Vagina (tissue), 2 donors: Measurements from ENCODE around the gene CYSLTR2. TPM values are rescaled to one million over a fixed set of nuclear protein-coding genes. Genes with fewer than 3 reads are reported as not detected.

Source experiments
- DNase-seq, 2 donors: peaks; one replicate each; pipeline ENCODE4 v3.0.0-alpha.2; 2017; ENCODE audit errors: extremely low spot score in 2 of 2
- H3K27ac ChIP-seq: fragments of 200-600 bp; sonication (generic); one replicate; pipeline ENCODE4 v1.5.1; 2019
- H3K27me3 ChIP-seq: fragments of 200-600 bp; sonication (generic); one replicate; pipeline ENCODE4 v1.5.1; 2019
- H3K36me3 ChIP-seq, 2 donors: fragments of 200-600 bp; sonication (generic); one replicate each; pipeline ENCODE4 v1.5.1; 2017 to 2019
- H3K4me1 ChIP-seq: fragments of 200-600 bp; sonication (generic); one replicate; pipeline ENCODE4 v1.5.1; 2019
- H3K4me3 ChIP-seq, 2 donors: fragments of 200-600 bp; sonication (generic); 1 replicate in 1 of 2; 2 replicates in 1 of 2; pipeline ENCODE4 v1.5.1; 2016 to 2019
- H3K9me3 ChIP-seq: fragments of 200-600 bp; sonication (generic); one replicate; pipeline ENCODE4 v1.5.1; 2019
- POLR2A ChIP-seq, 2 donors: fragments of 450-650 bp; IDR thresholded peaks; one replicate each; pipeline ENCODE4 v1.6.1; 2017; ENCODE audit warnings: antibody characterized with exemption in 2 of 2, mild to moderate bottlenecking in 2 of 2, moderate library complexity in 2 of 2
- POLR2AphosphoS5 ChIP-seq, 2 donors: sonication (generic); formaldehyde crosslinking; IDR thresholded peaks; one replicate each; pipeline ENCODE4 v1.9.0; 2017; ENCODE audit warnings: antibody characterized with exemption in 2 of 2, mild to moderate bottlenecking in 2 of 2, low read depth in 1 of 2; ENCODE audit not compliant: insufficient read depth in 1 of 2
- intact Hi-C: fragments of 100-400 bp; cut with DNase I; formaldehyde crosslinking; loops from one replicate; pipeline ENCODE4 v1.15.1; 2023
- total RNA-seq: library from RNA; depleted of rRNA; stranded (reverse); fragments of >200 nt; gene quantifications from one replicate; pipeline ENCODE4 v1.2.3, GENCODE V29; 2016
- TF ChIP-seq, protein P1 (sequence below), 3 experiments: fragments of 450-650 bp in 2 of 3; fragments of 200-600 bp in 1 of 3; sonication (generic) in 1 of 3; IDR thresholded peaks; one replicate each; pipeline ENCODE4 v1.5.1; 2017 to 2019; ENCODE audit warnings: antibody characterized with exemption in 3 of 3, mild to moderate bottlenecking in 2 of 3, moderate library complexity in 2 of 3

Gene CYSLTR2
- total RNA-seq, 1 donor from 2014 or later = 0.49 TPM

GRCh38 chr13:48727241-48728011 lies 73.7 kb downstream of the CYSLTR2 start:
- Histone ChIP-seq H3K9me3 (no peaks in the 10 kb centered on the region), H3K36me3 (no peaks in the 10 kb centered on the region), H3K4me1 (peaks cover 27% of the 10 kb centered on the region), H3K27me3 (no peaks in the 10 kb centered on the region), H3K27ac (peak overlapping the region; percentile 56), H3K4me3 (no peak overlapping the region)
- intact Hi-C loops = no loop called here
- TF ChIP-seq, protein P1, sequence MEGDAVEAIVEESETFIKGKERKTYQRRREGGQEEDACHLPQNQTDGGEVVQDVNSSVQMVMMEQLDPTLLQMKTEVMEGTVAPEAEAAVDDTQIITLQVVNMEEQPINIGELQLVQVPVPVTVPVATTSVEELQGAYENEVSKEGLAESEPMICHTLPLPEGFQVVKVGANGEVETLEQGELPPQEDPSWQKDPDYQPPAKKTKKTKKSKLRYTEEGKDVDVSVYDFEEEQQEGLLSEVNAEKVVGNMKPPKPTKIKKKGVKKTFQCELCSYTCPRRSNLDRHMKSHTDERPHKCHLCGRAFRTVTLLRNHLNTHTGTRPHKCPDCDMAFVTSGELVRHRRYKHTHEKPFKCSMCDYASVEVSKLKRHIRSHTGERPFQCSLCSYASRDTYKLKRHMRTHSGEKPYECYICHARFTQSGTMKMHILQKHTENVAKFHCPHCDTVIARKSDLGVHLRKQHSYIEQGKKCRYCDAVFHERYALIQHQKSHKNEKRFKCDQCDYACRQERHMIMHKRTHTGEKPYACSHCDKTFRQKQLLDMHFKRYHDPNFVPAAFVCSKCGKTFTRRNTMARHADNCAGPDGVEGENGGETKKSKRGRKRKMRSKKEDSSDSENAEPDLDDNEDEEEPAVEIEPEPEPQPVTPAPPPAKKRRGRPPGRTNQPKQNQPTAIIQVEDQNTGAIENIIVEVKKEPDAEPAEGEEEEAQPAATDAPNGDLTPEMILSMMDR (IDR thresholded peaks at IDR 0.05) = no peak
- TF ChIP-seq POLR2A (IDR thresholded peaks at IDR 0.05) = no peak
- peak; percentile 37 to 38 for TF ChIP-seq POLR2AphosphoS5 (IDR thresholded peaks at IDR 0.05; ENCODE audit: insufficient read depth in 1 of 2, low read depth in 1 of 2)
- no peak for DNase-seq

- H3K27me3 ChIP-seq = no peaks in the 10 kb centered on the region
- no peak for DNase-seq
- TF ChIP-seq POLR2AphosphoS5 (IDR thresholded peaks at IDR 0.05; ENCODE audit: insufficient read depth in 1 of 2, low read depth in 1 of 2) (no peak), POLR2A (IDR thresholded peaks at IDR 0.05) (no peak)
- TF ChIP-seq, protein P1 (IDR thresholded peaks at IDR 0.05) = no peak
- intact Hi-C loops = no loop called here
- H3K36me3 ChIP-seq = no peaks in the 10 kb centered on the region
- peaks cover 27% of the 10 kb centered on the region for H3K4me1 ChIP-seq
- no peak overlapping the region for H3K4me3 ChIP-seq
- H3K9me3 ChIP-seq = no peaks in the 10 kb centered on the region
- H3K27ac ChIP-seq = peak overlapping the region; percentile 56
These were observed 74.5 kb downstream of the CYSLTR2 start for GRCh38 chr13:48728226-48728625.

- H3K4me1 ChIP-seq = peaks cover 27% of the 10 kb centered on the region
- H3K27ac ChIP-seq = no peak overlapping the region
- no peaks in the 10 kb centered on the region for H3K27me3 ChIP-seq
- H3K4me3 ChIP-seq = no peak overlapping the region
- TF ChIP-seq POLR2A (IDR thresholded peaks at IDR 0.05) (no peak), POLR2AphosphoS5 (IDR thresholded peaks at IDR 0.05; ENCODE audit: insufficient read depth in 1 of 2, low read depth in 1 of 2) (no peak)
- TF ChIP-seq, protein P1 (IDR thresholded peaks at IDR 0.05) = no peak
- no peaks in the 10 kb centered on the region for H3K9me3 ChIP-seq
- no peak for DNase-seq
- intact Hi-C loops = no loop called here
- no peaks in the 10 kb centered on the region for H3K36me3 ChIP-seq
These were observed 75.1 kb downstream of the CYSLTR2 start for GRCh38 chr13:48728876-48729275.

GRCh38 chr13:48729856-48730255 lies 76.1 kb downstream of the CYSLTR2 start:
- Histone ChIP-seq H3K36me3 (no peaks in the 10 kb centered on the region), H3K27ac (no peak overlapping the region), H3K9me3 (no peaks in the 10 kb centered on the region), H3K4me1 (peaks cover 27% of the 10 kb centered on the region), H3K4me3 (no peak overlapping the region), H3K27me3 (no peaks in the 10 kb centered on the region)
- DNase-seq = no peak
- intact Hi-C loops = no loop called here
- no peak for TF ChIP-seq POLR2AphosphoS5 (IDR thresholded peaks at IDR 0.05; ENCODE audit: insufficient read depth in 1 of 2, low read depth in 1 of 2)
- TF ChIP-seq, protein P1 (IDR thresholded peaks at IDR 0.05) = no peak
- TF ChIP-seq POLR2A (IDR thresholded peaks at IDR 0.05) = no peak

GRCh38 chr13:48731001-48731658 lies 77.4 kb downstream of the CYSLTR2 start:
- DNase-seq = no peak
- H3K4me3 ChIP-seq = no peak overlapping the region
- no peaks in the 10 kb centered on the region for H3K36me3 ChIP-seq
- peak overlapping the region; percentile 23 for H3K27ac ChIP-seq
- no peaks in the 10 kb centered on the region for H3K27me3 ChIP-seq
- TF ChIP-seq POLR2A (IDR thresholded peaks at IDR 0.05) (no peak), POLR2AphosphoS5 (IDR thresholded peaks at IDR 0.05; ENCODE audit: insufficient read depth in 1 of 2, low read depth in 1 of 2) (no peak)
- TF ChIP-seq, protein P1 (IDR thresholded peaks at IDR 0.05) = no peak
- intact Hi-C loops = no loop called here
- no peaks in the 10 kb centered on the region for H3K9me3 ChIP-seq
- H3K4me1 ChIP-seq = peaks cover 27% of the 10 kb centered on the region
